Measurements from ENCODE around the gene JUN. TPM values are rescaled to one million over a fixed set of nuclear protein-coding genes. Genes with fewer than 3 reads are reported as not detected.

The JUN gene
- total and polyA plus RNA-seq, 2 of the 13 experiments (the other 11 are each of a cell fraction or from before 2014, with no cell fraction given): 18.2 to 22.3 TPM

GRCh38 chr1:58763214-58763613 lies 20.6 kb downstream of the JUN start (continued):
- TF ChIP-seq FOXP4 (CRISPR knock-in tag; IDR thresholded peaks at IDR 0.05) (peak; percentile 61), ZFP41 (CRISPR knock-in tag; IDR thresholded peaks at IDR 0.05; ENCODE audit: borderline replicate concordance) (no peak), ZNF468 (CRISPR knock-in tag; IDR thresholded peaks at IDR 0.05) (no peak), SMAD1 (CRISPR knock-in tag; IDR thresholded peaks at IDR 0.05; ENCODE audit: borderline replicate concordance, low read depth) (no peak), SRSF1 (optimal IDR thresholded peaks at IDR 0.05; ENCODE audit: low read depth, low read length) (no peak), ZNF891 (CRISPR knock-in tag; IDR thresholded peaks at IDR 0.05) (no peak), TBP (CRISPR knock-in tag; IDR thresholded peaks at IDR 0.05) (no peak), ZNF510 (CRISPR knock-in tag; IDR thresholded peaks at IDR 0.05; ENCODE audit: low read depth) (no peak), FIP1L1 (IDR thresholded peaks at IDR 0.05; ENCODE audit: borderline replicate concordance, insufficient read depth, low read depth, low read length) (no peak), ARNT (IDR thresholded peaks at IDR 0.05) (no peak), UBTF (CRISPR knock-in tag; IDR thresholded peaks at IDR 0.05) (no peak), MIXL1 (CRISPR knock-in tag; IDR thresholded peaks at IDR 0.05) (no peak), ETV5 (CRISPR knock-in tag; IDR thresholded peaks at IDR 0.05; ENCODE audit: borderline replicate concordance) (peak; percentile 96), ZNF577 (CRISPR knock-in tag; IDR thresholded peaks at IDR 0.05; ENCODE audit: borderline replicate concordance, low read depth) (no peak), ERF (CRISPR knock-in tag; IDR thresholded peaks at IDR 0.05) (0 out of 2 replicates have a peak, but pooled peaks have one; percentile 25), ZNF160 (CRISPR knock-in tag; IDR thresholded peaks at IDR 0.05) (no peak), TBX3 (IDR thresholded peaks at IDR 0.05; ENCODE audit: borderline replicate concordance) (no peak), ZNF276 (CRISPR knock-in tag; IDR thresholded peaks at IDR 0.05; ENCODE audit: low read depth) (no peak), GFI1 (CRISPR knock-in tag; IDR thresholded peaks at IDR 0.05; ENCODE audit: borderline replicate concordance) (peak; percentile 37; the same call in 1 of the 2 replicates), SMAD3 (CRISPR knock-in tag; IDR thresholded peaks at IDR 0.05) (no peak), CREB3 (CRISPR knock-in tag; IDR thresholded peaks at IDR 0.05) (no peak), GZF1 (CRISPR knock-in tag; IDR thresholded peaks at IDR 0.05) (no peak), CBX5 (CRISPR knock-in tag; IDR thresholded peaks at IDR 0.05; ENCODE audit: borderline replicate concordance) (no peak), TEAD3 (CRISPR knock-in tag; optimal IDR thresholded peaks at IDR 0.05; ENCODE audit: borderline replicate concordance) (peak; percentile 94), GATAD1 (CRISPR knock-in tag; IDR thresholded peaks at IDR 0.05) (no peak)

Data from HepG2 (cell line).